CD14-positive monocyte (primary cell): ENCODE results near the gene NPRL2. TPM values are rescaled to one million over a fixed set of nuclear protein-coding genes. Genes with fewer than 3 reads are reported as not detected.

ENCODE experiments used
- DNase-seq, 3 donors: peaks; one replicate each; pipeline ENCODE4 v3.0.0-alpha.2; 2011 to 2022
- H2AFZ ChIP-seq: 2 replicates; pipeline ENCODE4 v1.6.0; 2012; ENCODE audit warnings: mild to moderate bottlenecking, low read depth, low read length, inconsistent platforms; ENCODE audit not compliant: insufficient read depth, poor library complexity, severe bottlenecking
- H3K27ac ChIP-seq, 2 donors: 1 replicate in 1 of 2; 2 replicates in 1 of 2; pipeline ENCODE4 v1.5.1; 2012 to 2013; ENCODE audit warnings: low read length in 2 of 2, control low read depth in 1 of 2, inconsistent platforms in 1 of 2, low read depth in 1 of 2, mild to moderate bottlenecking in 1 of 2
- H3K27me3 ChIP-seq, 2 donors: one replicate each; pipeline versions ENCODE4 v1.6.0 to v1.6.1; 2011 to 2013; ENCODE audit warnings: low read length in 2 of 2; ENCODE audit not compliant: control insufficient read depth in 2 of 2, insufficient read depth in 2 of 2
- H3K36me3 ChIP-seq, 2 donors: replicated peaks in 1 of 2; 1 replicate in 1 of 2; 2 replicates in 1 of 2; pipeline versions ENCODE4 v1.5.1 to v1.6.1; 2012 to 2013; ENCODE audit warnings: low read length in 2 of 2, control low read depth in 1 of 2, inconsistent platforms in 1 of 2, mild to moderate bottlenecking in 1 of 2; ENCODE audit not compliant: insufficient read depth in 2 of 2, control insufficient read depth in 1 of 2
- H3K4me1 ChIP-seq, 2 donors: 1 replicate in 1 of 2; 2 replicates in 1 of 2; pipeline versions ENCODE4 v1.5.1 to v1.6.1; 2012 to 2013; ENCODE audit warnings: low read length in 2 of 2, control low read depth in 1 of 2, inconsistent platforms in 1 of 2, mild to moderate bottlenecking in 1 of 2, moderate library complexity in 1 of 2; ENCODE audit not compliant: insufficient read depth in 2 of 2, control insufficient read depth in 1 of 2
- H3K4me2 ChIP-seq: replicated peaks from 2 replicates; pipeline ENCODE3; 2012; ENCODE audit warnings: low read length, moderate library complexity, mild to moderate bottlenecking; ENCODE audit not compliant: poor library complexity, severe bottlenecking; ENCODE audit errors: extremely low read depth
- H3K4me3 ChIP-seq, 3 experiments: fragments of 200-600 bp in 1 of 3; sonication (generic) in 1 of 3; replicated peaks in 1 of 3; 1 replicate in 2 of 3; 2 replicates in 1 of 3; pipeline ENCODE4 v1.5.1; 2011 to 2013; ENCODE audit warnings: low read length in 3 of 3, mild to moderate bottlenecking in 3 of 3, control low read depth in 2 of 3, low read depth in 2 of 3, inconsistent platforms in 1 of 3, moderate library complexity in 1 of 3
- H3K79me2 ChIP-seq: 2 replicates; pipeline ENCODE4 v1.6.0; 2012; ENCODE audit warnings: mild to moderate bottlenecking, control low read depth, inconsistent platforms, low read length, moderate library complexity; ENCODE audit not compliant: insufficient read depth
- H3K9ac ChIP-seq: 2 replicates; pipeline ENCODE4 v1.6.0; 2017; ENCODE audit warnings: low read length, mild to moderate bottlenecking; ENCODE audit not compliant: insufficient read depth, poor library complexity, severe bottlenecking
- H3K9me3 ChIP-seq, 2 donors: replicated peaks in 1 of 2; 1 replicate in 1 of 2; 2 replicates in 1 of 2; pipeline versions ENCODE4 v1.5.1 to v1.6.1; 2012 to 2013; ENCODE audit warnings: low read length in 2 of 2, control low read depth in 1 of 2; ENCODE audit not compliant: control insufficient read depth in 1 of 2, insufficient read depth in 1 of 2
- H4K20me1 ChIP-seq: 2 replicates; pipeline ENCODE4 v1.6.0; 2012; ENCODE audit warnings: mild to moderate bottlenecking, low read length, control low read depth, moderate library complexity; ENCODE audit not compliant: insufficient read depth
- H3K27ac Mint-ChIP-seq, 7 donors: one replicate each; pipeline ENCODE4 v1.8.0; 2020; ENCODE audit warnings: mild to moderate bottlenecking in 7 of 7, mixed read lengths in 7 of 7, moderate library complexity in 6 of 7, inconsistent platforms in 2 of 7
- H3K27me3 Mint-ChIP-seq, 3 donors: one replicate each; pipeline ENCODE4 v1.8.0; 2021 to 2022; ENCODE audit warnings: low read depth in 3 of 3, mild to moderate bottlenecking in 3 of 3, mixed read lengths in 3 of 3, moderate library complexity in 3 of 3, inconsistent platforms in 1 of 3
- H3K36me3 Mint-ChIP-seq, 2 donors: one replicate each; pipeline ENCODE4 v1.8.0; 2020; ENCODE audit warnings: mixed read lengths in 2 of 2, inconsistent platforms in 1 of 2, mild to moderate bottlenecking in 1 of 2
- H3K4me1 Mint-ChIP-seq: one replicate; pipeline ENCODE4 v1.8.0; 2020; ENCODE audit warnings: mild to moderate bottlenecking, mixed read lengths
- H3K4me3 Mint-ChIP-seq, 2 donors: one replicate each; pipeline ENCODE4 v1.8.0; 2020; ENCODE audit warnings: mild to moderate bottlenecking in 2 of 2, mixed read lengths in 2 of 2, moderate library complexity in 1 of 2
- H3K9me3 Mint-ChIP-seq, 7 donors: one replicate each; pipeline ENCODE4 v1.8.0; 2020 to 2022; ENCODE audit warnings: mixed read lengths in 7 of 7, mild to moderate bottlenecking in 6 of 7, moderate library complexity in 6 of 7, inconsistent platforms in 2 of 7
- WGBS: methylation state at CpG from one replicate; pipeline ENCODE4 v1.1.5; 2013; ENCODE audit warnings: missing lambda C conversion rate; ENCODE audit not compliant: insufficient coverage; 5-methylcytosine and 5-hydroxymethylcytosine counted together
- intact Hi-C, 2 donors: fragments of 100-400 bp; cut with micrococcal nuclease; formaldehyde crosslinking; loops; one replicate each; pipeline versions ENCODE4 v1.15.0 to v1.15.1; 2023
- polyA plus RNA-seq, 3 donors: library from polyadenylated mRNA; depleted of rRNA in 1 of 3; unstranded in 2 of 3; stranded (reverse) in 1 of 3; fragments of 300-500 nt in 2 of 3; fragments of >200 nt in 1 of 3; fragmentation: Illumina TruSeq in 2 of 3; gene quantifications; 1 replicate in 2 of 3; 2 replicates in 1 of 3; pipeline ENCODE4 v1.2.3, GENCODE V29; 2012 to 2021
- TF ChIP-seq, protein P1 (sequence below): fragments of 200-600 bp; IDR thresholded peaks from one replicate; pipeline ENCODE4 v1.8.0; 2022; ENCODE audit warnings: antibody characterized with exemption, mild to moderate bottlenecking

NPRL2 gene
- polyA plus RNA-seq, 3 donors, result 20.9 to 37.9 (median 23.5) TPM

DNA sequence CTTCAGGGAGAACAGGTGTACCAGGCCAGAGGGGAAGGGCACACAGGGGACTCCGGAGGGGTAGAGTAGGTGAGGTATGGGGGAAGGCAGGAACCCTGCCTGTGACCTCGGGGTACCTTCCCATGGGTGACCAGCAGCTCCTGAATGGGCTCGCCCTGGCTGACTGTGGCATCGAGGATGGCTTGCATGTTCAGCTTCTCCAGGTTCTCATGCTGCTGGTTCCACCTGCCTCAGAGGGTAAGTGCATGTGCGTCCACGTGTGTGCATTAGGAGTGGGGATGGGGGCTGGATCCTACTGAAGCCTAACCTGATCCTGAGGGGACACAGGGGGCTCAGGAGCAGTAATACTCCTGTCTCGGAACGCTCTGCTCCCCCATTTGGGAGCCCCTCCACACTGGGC lies 5.6 kb downstream of the NPRL2 start:
- WGBS, result 86% methylated on average over 8 of the region's 8 CpGs
- peaks cover 57 to 79% of the 10 kb centered on the region in 2 donors for H3K4me1 ChIP-seq
- Mint-ChIP-seq H3K4me1 (peaks cover 75% of the 10 kb centered on the region), H3K36me3 (peaks cover 17 to 18% of the 10 kb centered on the region in 2 donors), H3K27ac (no peak overlapping the region), H3K9me3 (no peaks in the 10 kb centered on the region), H3K4me3 (no peak overlapping the region), H3K27me3 (no peaks in the 10 kb centered on the region)
- peak overlapping the region; percentile 83 for H3K4me2 ChIP-seq
- intact Hi-C loops, result loop anchor here in 1 of 2 donors (5.0 kb wide), 1 partner anchor 202 kb away; no protein-coding TSS in a partner anchor
- H3K4me3 ChIP-seq, result peak overlapping the region in 2 of 3 experiments; percentile 42 to 70
- peaks cover 9 to 16% of the 10 kb centered on the region in 2 donors for H3K36me3 ChIP-seq
- no peaks in the 10 kb centered on the region for H3K27me3 ChIP-seq
- no peak overlapping the region for H2AFZ ChIP-seq
- no peaks in the 10 kb centered on the region for H3K9me3 ChIP-seq
- TF ChIP-seq, protein P1, sequence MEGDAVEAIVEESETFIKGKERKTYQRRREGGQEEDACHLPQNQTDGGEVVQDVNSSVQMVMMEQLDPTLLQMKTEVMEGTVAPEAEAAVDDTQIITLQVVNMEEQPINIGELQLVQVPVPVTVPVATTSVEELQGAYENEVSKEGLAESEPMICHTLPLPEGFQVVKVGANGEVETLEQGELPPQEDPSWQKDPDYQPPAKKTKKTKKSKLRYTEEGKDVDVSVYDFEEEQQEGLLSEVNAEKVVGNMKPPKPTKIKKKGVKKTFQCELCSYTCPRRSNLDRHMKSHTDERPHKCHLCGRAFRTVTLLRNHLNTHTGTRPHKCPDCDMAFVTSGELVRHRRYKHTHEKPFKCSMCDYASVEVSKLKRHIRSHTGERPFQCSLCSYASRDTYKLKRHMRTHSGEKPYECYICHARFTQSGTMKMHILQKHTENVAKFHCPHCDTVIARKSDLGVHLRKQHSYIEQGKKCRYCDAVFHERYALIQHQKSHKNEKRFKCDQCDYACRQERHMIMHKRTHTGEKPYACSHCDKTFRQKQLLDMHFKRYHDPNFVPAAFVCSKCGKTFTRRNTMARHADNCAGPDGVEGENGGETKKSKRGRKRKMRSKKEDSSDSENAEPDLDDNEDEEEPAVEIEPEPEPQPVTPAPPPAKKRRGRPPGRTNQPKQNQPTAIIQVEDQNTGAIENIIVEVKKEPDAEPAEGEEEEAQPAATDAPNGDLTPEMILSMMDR, result no peak
- no peak for DNase-seq
- H3K9ac ChIP-seq, result no peak overlapping the region
- peaks cover 15% of the 10 kb centered on the region for H4K20me1 ChIP-seq
- H3K27ac ChIP-seq, result no peak overlapping the region
- peaks cover 45% of the 10 kb centered on the region for H3K79me2 ChIP-seq

DNA sequence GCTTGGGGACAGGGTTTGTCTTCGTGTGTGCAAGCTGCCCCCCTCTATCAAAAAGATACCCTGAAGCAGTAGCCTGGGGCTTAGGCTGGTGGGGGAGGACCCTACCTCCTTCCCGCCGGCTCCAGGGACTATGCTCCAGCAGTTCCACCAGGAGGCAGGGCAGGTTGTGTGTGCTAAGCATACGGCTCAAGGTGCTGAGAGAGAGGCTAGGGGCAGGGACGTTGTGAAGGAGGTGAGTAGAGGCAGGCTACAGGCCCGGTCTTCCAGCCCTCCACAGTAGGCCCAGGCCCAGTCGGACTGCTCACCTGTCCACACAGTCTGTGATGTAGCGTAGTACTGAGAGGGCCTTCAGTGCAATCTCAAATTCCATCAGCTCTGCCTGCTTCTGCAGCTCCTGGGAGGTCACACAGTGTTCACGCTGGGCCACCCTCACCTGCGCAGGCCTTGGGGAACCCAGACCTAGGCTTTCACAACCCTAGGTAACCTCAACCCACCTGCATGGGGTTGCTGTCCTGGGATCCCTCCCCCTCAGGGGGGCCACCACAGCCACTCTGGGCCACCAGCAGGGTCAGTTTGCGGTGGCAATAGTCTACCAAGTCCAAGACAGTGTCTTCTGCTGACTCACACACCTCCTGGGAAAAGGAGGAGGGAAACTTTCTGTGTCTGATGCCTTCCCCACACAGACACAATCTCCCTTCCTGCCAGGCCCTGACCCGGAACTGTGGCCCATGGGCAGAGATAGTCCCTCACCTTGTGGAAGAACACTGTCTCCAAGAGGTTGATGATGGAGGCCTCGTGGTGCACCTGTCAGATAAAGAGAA lies 7.6 kb downstream of the NPRL2 start:
- no peak overlapping the region for H3K4me3 Mint-ChIP-seq
- peaks cover 76% of the 10 kb centered on the region for H3K4me1 Mint-ChIP-seq
- no peak overlapping the region for H2AFZ ChIP-seq
- peaks cover 46% of the 10 kb centered on the region for H3K79me2 ChIP-seq
- WGBS, result 87% methylated on average over 8 of the region's 13 CpGs
- H3K27me3 ChIP-seq, result no peaks in the 10 kb centered on the region
- no peak overlapping the region for H3K27ac ChIP-seq
- peaks cover 63 to 88% of the 10 kb centered on the region in 2 donors for H3K4me1 ChIP-seq
- H3K9me3 ChIP-seq, result no peaks in the 10 kb centered on the region
- intact Hi-C loops, result no loop called here
- H3K4me2 ChIP-seq, result no peak overlapping the region
- H3K27me3 Mint-ChIP-seq, result no peaks in the 10 kb centered on the region
- H3K9ac ChIP-seq, result no peak overlapping the region
- H3K36me3 Mint-ChIP-seq, result peaks cover 9 to 14% of the 10 kb centered on the region in 2 donors
- no peak for DNase-seq
- TF ChIP-seq, protein P1, result no peak
- H3K36me3 ChIP-seq, result peaks cover 2 to 4% of the 10 kb centered on the region in 2 donors
- no peaks in the 10 kb centered on the region for H3K9me3 Mint-ChIP-seq
- peaks cover 12% of the 10 kb centered on the region for H4K20me1 ChIP-seq
- H3K4me3 ChIP-seq, result no peak overlapping the region
- peak overlapping the region in 1 of 7 donors; percentile 30 for H3K27ac Mint-ChIP-seq
